Measurements from ENCODE around the gene CCR3.

CCR3 gene

DNA sequence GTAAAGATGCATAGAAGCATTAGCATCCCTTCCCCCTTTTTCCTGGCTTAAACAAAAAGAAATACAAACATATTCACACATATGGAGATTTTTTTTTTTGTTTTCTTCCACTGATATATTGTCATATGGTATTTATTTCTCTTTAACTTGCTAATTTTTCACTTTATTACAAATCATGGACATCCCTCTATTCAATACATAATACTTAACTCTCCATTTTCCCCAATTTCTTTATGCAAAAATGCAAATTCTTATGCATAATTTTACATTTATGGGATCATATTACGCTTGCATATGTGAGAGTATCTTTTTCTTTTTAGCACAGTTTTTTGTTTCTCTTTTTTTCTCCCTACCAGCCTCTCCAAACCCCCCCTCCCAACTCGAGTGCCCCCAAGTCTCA lies 48.8 kb downstream of the CCR3 start:
- Histone ChIP-seq H3K27ac (no peak overlapping the region), H3K9me3 (no peaks in the 10 kb centered on the region), H3K36me3 (no peaks in the 10 kb centered on the region), H3K27me3 (no peaks in the 10 kb centered on the region), H3K4me1 (ENCODE audit: control insufficient read depth in 1 of 2, insufficient read depth in 1 of 2, low read depth in 1 of 2, low read length in 1 of 2) (peaks cover 0 to 5% of the 10 kb centered on the region in 2 experiments), H3K4me3 (ENCODE audit: low read depth in 1 of 2, low read length in 1 of 2) (no peak overlapping the region)
- TF ChIP-seq, protein P1, sequence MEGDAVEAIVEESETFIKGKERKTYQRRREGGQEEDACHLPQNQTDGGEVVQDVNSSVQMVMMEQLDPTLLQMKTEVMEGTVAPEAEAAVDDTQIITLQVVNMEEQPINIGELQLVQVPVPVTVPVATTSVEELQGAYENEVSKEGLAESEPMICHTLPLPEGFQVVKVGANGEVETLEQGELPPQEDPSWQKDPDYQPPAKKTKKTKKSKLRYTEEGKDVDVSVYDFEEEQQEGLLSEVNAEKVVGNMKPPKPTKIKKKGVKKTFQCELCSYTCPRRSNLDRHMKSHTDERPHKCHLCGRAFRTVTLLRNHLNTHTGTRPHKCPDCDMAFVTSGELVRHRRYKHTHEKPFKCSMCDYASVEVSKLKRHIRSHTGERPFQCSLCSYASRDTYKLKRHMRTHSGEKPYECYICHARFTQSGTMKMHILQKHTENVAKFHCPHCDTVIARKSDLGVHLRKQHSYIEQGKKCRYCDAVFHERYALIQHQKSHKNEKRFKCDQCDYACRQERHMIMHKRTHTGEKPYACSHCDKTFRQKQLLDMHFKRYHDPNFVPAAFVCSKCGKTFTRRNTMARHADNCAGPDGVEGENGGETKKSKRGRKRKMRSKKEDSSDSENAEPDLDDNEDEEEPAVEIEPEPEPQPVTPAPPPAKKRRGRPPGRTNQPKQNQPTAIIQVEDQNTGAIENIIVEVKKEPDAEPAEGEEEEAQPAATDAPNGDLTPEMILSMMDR (IDR thresholded peaks at IDR 0.05), result no peak

DNA sequence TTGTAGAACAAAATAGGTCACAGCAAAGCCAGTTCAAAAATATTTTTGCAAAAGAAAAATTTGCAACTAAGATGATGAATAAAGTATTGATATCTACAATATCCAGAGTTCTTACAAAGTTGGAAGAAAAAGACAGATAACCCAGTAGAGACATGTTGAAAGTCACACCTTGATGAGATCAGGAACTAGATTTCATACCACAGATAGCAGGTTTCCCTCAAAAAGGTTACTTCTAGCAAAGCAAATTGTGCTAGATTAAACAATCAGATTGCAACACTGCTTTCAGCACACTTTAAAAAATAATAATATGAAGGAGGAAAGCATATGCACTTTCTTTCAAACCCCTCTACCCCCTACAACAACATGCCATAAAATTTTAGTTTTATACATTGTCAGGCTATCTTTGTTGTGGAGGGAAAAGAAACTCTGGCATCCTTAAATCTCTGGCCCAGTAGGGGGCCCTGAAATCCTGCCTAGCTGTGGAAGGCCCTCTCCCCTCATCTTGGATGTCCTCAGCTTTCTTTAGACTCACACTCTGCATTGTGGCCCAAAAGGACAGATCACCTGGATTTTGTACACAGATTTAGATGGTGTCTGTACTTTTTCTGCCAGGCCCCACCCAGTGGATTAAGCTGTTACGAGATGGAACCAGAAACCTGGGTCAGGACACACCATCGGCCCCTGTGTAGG lies 50.9 kb downstream of the CCR3 start:
- Histone ChIP-seq H3K27me3 (no peaks in the 10 kb centered on the region), H3K9me3 (no peaks in the 10 kb centered on the region), H3K4me3 (ENCODE audit: low read depth in 1 of 2, low read length in 1 of 2) (no peak overlapping the region), H3K36me3 (no peaks in the 10 kb centered on the region), H3K27ac (no peak overlapping the region), H3K4me1 (ENCODE audit: control insufficient read depth in 1 of 2, insufficient read depth in 1 of 2, low read depth in 1 of 2, low read length in 1 of 2) (peaks cover 0 to 10% of the 10 kb centered on the region in 2 experiments)
- TF ChIP-seq, protein P1 (IDR thresholded peaks at IDR 0.05), result no peak

DNA sequence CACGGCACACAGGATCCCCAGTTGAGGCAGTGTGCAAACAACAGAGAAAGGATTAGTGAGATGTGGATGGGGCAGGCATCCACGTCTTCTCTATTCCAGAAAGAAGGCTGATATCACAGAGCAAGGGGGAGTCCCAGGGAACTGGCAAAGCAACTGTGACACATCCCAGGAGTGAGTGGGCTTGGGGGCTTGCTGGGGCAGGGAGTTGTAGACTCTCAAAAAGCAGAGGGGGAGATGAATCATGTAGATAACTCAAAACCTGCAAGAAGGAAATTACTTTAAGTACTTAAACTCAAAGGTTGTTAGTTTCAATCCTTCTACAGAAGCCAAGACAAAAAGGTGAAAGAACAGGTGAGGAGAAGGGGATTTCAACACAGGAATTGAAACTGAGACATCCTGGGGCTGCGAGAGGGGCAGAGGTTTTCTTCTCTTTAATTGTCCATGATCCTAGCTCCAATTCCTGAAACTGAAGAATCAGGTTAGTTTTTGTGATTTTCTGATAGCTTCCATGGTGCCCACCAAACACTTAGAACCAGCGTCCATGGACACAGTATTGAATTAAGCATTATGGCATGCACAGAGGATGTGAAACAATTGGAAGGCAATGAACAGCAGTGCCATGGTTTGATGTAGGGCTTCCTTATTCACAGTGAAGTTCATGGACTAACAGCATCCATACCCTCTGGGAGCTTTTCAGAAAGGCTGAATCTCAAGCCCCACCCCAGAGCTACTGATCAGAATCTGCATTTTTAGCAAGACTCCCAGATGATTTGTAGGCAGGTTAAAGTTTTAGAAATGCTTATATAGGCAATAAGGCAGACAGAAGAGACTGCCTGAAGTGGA lies 52.0 kb downstream of the CCR3 start:
- TF ChIP-seq, protein P1 (IDR thresholded peaks at IDR 0.05), result no peak
- Histone ChIP-seq H3K36me3 (no peaks in the 10 kb centered on the region), H3K9me3 (no peaks in the 10 kb centered on the region), H3K27me3 (no peaks in the 10 kb centered on the region), H3K27ac (no peak overlapping the region), H3K4me1 (ENCODE audit: control insufficient read depth in 1 of 2, insufficient read depth in 1 of 2, low read depth in 1 of 2, low read length in 1 of 2) (peaks cover 0 to 10% of the 10 kb centered on the region in 2 experiments), H3K4me3 (ENCODE audit: low read depth in 1 of 2, low read length in 1 of 2) (no peak overlapping the region)

DNA sequence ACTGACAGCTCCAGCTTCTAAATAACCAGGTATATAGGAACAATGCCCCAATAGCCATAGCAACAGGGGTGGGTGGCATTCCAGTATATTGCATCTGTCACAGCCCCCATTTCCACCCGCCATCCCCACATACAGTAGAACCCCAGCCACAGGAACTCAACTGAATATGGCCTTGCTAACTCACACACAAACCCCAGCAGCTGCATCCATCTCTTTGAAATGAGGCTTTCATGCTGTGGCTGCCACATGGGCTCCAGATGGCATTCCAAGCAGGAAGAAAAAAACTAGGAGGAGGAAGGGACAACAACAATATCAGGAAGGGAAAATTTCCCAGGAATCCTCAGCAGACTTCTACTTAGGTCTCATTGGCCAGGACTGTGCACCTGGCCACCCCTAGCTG lies 54.6 kb downstream of the CCR3 start:
- Histone ChIP-seq H3K9me3 (no peaks in the 10 kb centered on the region), H3K27me3 (no peaks in the 10 kb centered on the region), H3K27ac (no peak overlapping the region), H3K4me1 (ENCODE audit: control insufficient read depth in 1 of 2, insufficient read depth in 1 of 2, low read depth in 1 of 2, low read length in 1 of 2) (peaks cover 8 to 14% of the 10 kb centered on the region in 2 experiments), H3K4me3 (ENCODE audit: low read depth in 1 of 2, low read length in 1 of 2) (no peak overlapping the region), H3K36me3 (no peaks in the 10 kb centered on the region)
- TF ChIP-seq, protein P1 (IDR thresholded peaks at IDR 0.05), result no peak

DNA sequence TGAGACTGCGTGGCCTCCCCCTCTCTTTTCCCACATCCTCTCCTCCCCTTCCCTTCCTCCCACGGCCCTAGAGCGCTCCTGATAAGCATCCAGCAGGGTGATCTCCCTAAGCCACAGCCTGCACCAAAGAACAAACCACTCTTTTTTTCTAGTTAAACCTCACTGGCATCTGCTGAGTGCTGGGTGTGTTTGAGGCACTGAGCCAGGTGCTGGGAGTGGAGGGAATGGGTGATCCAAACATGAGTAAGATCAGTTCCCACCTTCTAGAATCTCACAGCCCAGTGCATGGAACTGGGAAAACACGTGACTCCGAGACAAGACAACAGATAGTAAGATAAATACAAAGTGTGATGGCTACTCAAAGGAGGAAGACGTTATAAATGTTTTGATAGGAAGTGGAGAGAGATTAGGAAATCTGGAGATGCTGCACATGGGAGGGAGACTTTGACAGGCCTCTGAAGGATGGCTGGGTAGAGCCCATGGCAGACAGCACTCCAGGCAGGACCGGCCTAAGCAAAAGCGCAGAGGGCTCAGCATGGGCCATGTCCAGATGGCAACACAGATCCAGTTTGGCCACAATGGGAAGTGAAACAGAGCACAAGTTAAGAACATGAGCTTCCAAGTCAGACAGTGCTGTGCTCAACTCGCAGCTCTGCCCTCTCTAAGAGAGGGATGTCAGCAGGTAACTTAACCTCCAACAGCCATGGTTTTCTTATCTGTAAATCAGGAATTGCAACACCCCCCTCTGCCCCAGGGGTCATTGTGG lies 55.6 kb downstream of the CCR3 start:
- TF ChIP-seq, protein P1 (IDR thresholded peaks at IDR 0.05), result no peak
- Histone ChIP-seq H3K4me1 (ENCODE audit: control insufficient read depth in 1 of 2, insufficient read depth in 1 of 2, low read depth in 1 of 2, low read length in 1 of 2) (peaks cover 8 to 14% of the 10 kb centered on the region in 2 experiments), H3K36me3 (no peaks in the 10 kb centered on the region), H3K27me3 (no peaks in the 10 kb centered on the region), H3K4me3 (ENCODE audit: low read depth in 1 of 2, low read length in 1 of 2) (no peak overlapping the region), H3K27ac (no peak overlapping the region), H3K9me3 (no peaks in the 10 kb centered on the region)

Data from neutrophil (primary cell).